ENCODE data around the gene DNTTIP2. TPM values are rescaled to one million over a fixed set of nuclear protein-coding genes. Genes with fewer than 3 reads are reported as not detected.
A peak's percentile ranks its signal among the peaks of the same experiment; 100 is the strongest.

Gene DNTTIP2
- total RNA-seq, 1 donor from 2014 or later = 32.0 TPM

DNA sequence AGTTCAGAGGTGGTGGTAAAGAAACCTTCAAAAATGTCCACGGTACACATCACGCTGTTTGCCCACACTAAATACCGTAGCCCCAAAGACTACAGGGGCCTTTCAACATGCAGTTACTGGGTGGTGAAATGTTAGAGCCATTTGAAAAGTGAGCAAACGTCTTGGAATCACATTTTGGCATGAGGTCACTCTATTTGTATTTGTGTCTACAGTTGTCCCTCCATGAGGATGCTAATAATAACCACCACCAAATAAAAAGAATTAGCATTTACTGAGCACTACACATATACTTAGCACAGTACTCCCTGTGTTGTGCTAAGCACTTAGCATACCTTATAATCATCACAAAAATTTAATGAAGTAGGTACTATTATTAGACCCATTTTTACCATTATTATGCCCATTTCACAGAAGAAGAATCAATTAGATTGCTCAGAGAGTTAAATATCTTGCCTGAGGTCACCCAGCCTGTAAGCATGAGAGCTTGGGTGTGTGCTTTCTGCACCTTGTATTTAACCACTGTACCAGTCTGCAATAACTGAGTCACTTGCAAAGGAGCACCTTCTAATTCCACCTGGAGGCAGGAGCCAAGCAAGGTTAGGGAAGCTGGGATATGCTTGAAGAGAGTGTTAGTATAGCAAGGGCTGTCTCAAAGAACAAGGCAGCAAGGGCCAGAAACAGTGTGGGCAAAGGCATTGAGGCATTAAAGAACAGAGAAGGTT is 57.4 kb downstream of the DNTTIP2 start:
- ATAC-seq (ENCODE audit: poor library complexity) = no peak
- intact Hi-C loops (cut with DNase I) = no loop called here

DNA sequence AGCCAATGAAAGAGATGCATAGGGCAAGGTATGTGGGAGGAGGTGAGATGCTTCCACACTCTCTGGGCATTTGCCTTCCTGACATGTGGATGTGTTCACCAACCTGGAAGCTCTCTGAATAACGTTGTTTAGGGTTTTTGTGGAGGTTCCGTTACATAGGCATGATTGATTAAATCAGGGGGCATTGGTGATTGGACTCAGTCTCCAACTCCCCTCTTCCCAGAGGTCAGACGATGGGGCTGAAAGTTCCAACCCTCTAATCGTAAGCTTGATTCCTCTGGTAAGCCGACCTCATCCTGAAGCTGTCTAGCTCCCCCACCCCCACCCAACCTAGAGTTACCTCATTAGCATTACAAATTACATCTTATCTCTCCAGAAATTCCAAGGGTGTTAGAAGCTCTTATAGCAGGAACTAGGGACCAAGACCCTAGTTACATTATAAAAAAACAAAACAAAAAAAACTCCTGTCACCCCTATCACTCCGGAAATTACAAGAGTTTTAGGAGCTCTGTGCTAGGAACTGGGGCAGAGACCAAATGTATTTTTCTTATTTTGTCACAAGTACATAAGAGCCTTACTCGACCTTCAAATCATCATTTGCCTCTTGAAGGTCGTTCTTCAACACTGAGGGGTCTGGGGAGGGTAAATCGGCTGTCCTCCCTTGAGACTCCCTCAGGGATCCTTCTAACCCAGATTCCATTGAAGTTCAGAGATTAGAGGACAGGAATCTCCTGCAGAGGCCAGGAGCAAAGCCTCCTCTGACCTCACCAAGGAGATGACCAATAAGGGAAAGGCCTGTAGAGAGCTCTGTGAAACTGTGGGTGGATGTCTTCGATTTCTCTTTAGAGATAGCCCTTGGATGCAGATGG is 58.2 kb downstream of the DNTTIP2 start:
- ATAC-seq (ENCODE audit: poor library complexity) (no peak), DNase-seq (no peak)
- intact Hi-C loops (cut with DNase I) = no loop called here

More for the DNA sequence above, 57.4 kb downstream of the DNTTIP2 start:
- DNase-seq = no peak

DNA sequence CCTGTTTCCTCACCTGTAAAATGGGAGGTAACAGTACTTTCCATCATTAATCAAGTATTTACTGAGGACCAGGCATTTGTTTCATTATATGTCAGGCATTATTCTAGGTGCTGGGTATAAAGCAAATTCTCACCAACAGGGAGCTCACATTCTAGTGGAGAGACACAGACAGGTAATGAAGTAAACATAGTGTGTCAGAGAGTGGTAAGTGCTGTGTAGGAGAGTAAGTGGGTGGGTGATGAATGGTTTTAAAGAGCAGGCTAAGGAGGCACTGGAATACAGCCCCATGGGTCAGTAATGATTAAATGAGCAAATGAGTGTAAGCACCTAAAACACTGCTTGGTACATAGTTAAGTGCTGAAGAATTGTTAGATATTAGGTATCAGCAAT is 60.4 kb downstream of the DNTTIP2 start:
- intact Hi-C loops (cut with DNase I) = loop anchor here (10.0 kb wide), 2 partner anchors 94 to 384 kb away; no protein-coding TSS in a partner anchor
- ATAC-seq (ENCODE audit: poor library complexity) = no peak

DNA sequence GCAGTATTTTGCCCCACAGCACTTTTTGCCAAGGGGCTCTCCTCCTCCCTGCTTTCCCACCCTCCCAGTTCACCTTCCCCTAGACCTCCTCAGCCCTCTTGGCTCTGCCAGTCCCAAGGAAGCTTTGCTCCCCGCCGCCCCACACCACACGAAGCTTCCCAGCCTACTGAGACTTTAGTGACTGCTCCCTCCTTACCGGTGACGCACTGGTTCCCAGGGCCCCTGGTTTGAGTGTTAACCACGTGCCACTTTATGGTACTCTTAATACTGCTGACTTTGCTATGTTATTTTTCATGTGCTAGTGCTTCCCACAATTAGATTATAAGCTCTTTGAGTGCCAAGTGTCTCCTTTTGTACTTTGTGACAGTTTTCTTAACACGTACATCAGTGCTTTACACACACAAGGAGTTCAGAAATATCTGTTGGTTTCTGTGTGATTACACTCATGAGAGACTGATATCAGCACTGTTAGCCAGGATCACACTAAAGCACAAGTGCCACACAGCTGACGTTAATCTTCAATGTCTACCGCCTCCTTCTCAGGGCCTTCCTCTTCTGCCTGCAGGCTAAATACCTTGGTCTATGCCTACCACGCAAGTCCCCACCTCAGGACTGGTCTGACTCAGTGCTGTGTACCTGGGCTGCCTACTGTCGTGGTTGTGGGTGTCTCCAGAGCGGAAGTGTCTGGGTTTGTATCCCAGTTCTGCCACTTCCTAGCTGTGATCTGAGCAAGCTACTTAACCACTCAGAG is 61.0 kb downstream of the DNTTIP2 start:
- no peak for ATAC-seq (ENCODE audit: poor library complexity)
- DNase-seq = no peak
- intact Hi-C loops (cut with DNase I) = loop anchor here (10.0 kb wide), 2 partner anchors 93 to 383 kb away; no protein-coding TSS in a partner anchor

More for the DNA sequence above, 60.4 kb downstream of the DNTTIP2 start:
- DNase-seq = no peak

DNA sequence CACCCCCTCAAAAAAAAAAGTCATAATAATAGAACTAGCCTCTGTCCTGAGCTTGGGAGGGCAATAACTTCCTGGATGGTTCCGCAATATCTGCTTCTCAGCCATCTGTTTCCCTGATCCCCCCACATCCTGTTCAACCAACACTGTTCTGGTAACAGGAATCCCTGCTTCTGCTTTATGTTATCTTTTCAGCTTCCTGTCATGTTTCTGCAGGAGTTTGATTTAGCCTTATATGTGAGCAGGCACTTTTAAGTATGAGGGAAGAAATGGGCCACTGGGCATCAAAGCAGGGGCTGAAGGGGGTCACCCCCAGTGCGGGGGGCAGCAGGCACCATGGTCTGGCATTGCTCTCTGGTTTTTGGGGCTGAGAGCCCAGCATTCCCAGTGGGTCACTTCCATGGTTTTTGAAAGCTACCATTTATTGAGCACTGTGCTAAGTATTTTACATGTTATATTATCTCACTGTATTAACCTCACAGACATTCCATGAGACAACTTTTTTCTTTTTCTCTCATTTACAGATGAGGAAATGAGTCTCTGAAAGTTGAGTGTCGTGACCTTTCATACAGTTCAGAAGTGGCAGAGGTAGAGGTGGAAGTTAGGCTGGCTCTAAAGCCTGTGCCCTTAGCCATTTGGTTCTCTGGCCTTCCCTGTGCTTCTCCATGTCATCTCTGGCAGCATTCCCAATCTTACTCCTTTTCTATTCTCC is 61.9 kb downstream of the DNTTIP2 start:
- ATAC-seq (ENCODE audit: poor library complexity) = peak; percentile 59
- no peak for DNase-seq
- intact Hi-C loops (cut with DNase I) = loop anchor here (10.0 kb wide), 2 partner anchors 92 to 382 kb away; no protein-coding TSS in a partner anchor

Small RNA genes within 50 kb of the gene (microRNA-seq; reads per million reads assigned to microRNA genes)
- 1.6 reads per million for gene MIR760

Other genes starting within 250 kb of the DNTTIP2 start
- 18.5 TPM for gene BCAR3, start 197.4 kb downstream of the DNTTIP2 start, total RNA-seq
- 9.6 TPM for gene GCLM, start 30.2 kb upstream of the DNTTIP2 start, total RNA-seq
- 0.08 TPM for gene ABCA4, start 241.9 kb upstream of the DNTTIP2 start, total RNA-seq

Data from Right ventricle myocardium superior (tissue), 1 donor.